Measurements from ENCODE around the gene MAJIN.

MAJIN gene

GRCh38 chr11:64888729-64889511 lies 83.0 kb downstream of the MAJIN start:
- no peak for DNase-seq

- DNase-seq = no peak
Observed at GRCh38 chr11:64888406-64888728, 83.5 kb downstream of the MAJIN start.
